Muscle of arm (tissue), 14 donors: ENCODE results near the gene TRPM7. TPM values are rescaled to one million over a fixed set of nuclear protein-coding genes. Genes with fewer than 3 reads are reported as not detected.
"Not testable (repeated sequence)": the region's sequence is repeated elsewhere in the genome, so short reads cannot be mapped to it uniquely, and the experiment has no call there.

Experiments used
- DNase-seq: peaks from one replicate; pipeline ENCODE4 v3.0.0-alpha.2; 2013
- long read RNA-seq, 11 donors: transcript quantifications; one replicate each; lab custom pipeline, GENCODE V29; 2026
- polyA plus RNA-seq, 12 donors: library from polyadenylated mRNA; unstranded; fragments of 120-200 nt; gene quantifications; one replicate each; pipeline ENCODE4 v1.2.1, GENCODE V29; 2013; ENCODE audit not compliant: insufficient read length in 12 of 12

Gene TRPM7
- polyA plus RNA-seq = 10 to 100 TPM in 11 of 12 donors, not detected in 1; 17.0 to 34.5 (median 23.1) TPM
- long read RNA-seq, donor 1 = 0 reads
- long read RNA-seq, donor 2 = 0 reads
- long read RNA-seq, donor 3 = 0 reads
- long read RNA-seq, donor 4, full-length matches to known transcripts = 1 of 1 reads
- long read RNA-seq, donor 4, partial matches to known transcripts = 0 of 1 reads
- long read RNA-seq, donor 4, other reads (novel, unspliced or antisense) = 0 of 1 reads
- long read RNA-seq, donor 5 = 0 reads
- long read RNA-seq, donor 6 = 0 reads
- long read RNA-seq, donor 7, full-length matches to known transcripts = 1 of 1 reads
- long read RNA-seq, donor 7, partial matches to known transcripts = 0 of 1 reads
- long read RNA-seq, donor 7, other reads (novel, unspliced or antisense) = 0 of 1 reads
- long read RNA-seq, donor 8 = 0 reads
- long read RNA-seq, donor 9 = 0 reads
- long read RNA-seq, donor 10 = 0 reads
- long read RNA-seq, donor 11 = 0 reads

DNA sequence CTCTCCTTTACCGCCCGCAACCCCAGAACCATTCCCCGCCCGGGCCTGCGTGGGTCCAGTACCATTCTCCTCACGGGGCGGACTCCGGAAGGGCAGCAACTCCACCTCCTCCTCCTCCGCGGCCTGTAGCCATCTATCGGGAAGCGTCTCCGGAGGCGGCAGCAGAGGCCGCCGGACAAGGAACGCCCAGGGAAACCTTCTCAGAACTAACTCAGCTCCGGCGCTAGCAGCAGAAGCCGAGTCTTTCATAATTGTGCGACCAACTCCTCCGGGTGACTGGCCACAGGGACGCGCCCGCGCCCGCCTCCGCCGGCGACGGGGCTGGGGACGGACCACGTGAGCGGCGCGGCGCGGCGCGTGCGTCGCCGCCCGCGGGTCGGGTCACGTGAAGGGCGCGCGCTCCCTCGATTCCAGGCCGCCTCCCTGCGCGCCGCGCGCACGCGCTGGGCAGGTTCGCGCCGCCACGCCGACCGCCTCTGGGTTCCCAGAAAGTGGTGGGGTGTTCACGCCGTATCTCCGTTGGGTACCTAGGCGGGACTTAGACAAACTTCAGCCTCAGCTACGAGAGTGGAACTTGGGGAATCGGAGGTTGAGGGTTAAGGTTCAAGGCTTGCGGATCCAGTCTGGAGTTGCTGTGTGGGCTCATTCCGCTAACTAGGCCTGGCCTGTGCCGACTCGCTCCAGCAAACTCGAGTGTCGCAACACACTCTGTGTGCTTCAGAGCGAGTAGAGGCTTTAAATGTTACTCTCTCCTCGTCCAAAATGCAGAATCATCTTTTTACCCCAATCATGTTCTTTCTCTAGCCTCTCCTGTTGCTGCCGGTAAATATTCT, at the start of gene TRPM7:
Gene TRPM7, minus strand, starts transcription at position 329 of the 833 bp plus-strand sequence. Its CDS starts 264 bp downstream, at position 65.
- DNase-seq = peak; percentile 89

DNA sequence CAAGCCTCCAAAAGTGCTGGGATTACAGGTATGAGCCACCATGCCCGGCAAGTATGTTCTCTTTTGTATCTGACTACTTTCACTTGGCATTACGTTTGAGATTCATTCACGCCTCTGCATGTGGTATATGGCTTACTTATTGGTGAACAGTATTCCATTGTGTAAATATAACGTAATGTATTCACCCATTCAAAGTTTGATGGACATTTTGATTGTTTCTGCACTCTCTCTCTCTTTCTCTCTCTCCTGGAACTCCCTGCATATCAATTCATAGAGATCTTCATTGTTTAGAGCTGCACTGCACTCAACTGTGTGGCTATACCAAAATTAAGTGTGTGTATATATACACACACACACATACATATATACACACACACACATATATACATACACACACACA, 48.6 kb upstream of the TRPM7 start:
- DNase-seq = no peak

DNA sequence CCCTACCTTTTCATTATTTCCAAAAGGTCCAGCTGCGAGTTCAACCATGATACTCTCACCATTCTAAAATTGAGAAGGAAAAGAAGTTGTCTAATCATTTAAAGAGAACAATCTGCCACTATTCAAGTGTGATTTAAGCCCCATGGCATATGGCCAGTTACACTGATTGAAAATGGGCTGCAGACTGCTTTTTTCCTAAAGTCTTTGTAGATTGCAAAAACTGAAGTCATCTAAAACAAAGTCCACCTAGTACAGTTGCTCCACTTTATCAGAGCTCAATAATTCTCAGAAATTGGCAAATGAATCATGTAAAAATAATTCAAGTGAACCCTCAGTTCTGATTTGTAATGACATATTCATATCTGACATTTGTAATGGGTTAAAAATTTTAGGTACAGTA, 39.7 kb upstream of the TRPM7 start:
- no peak for DNase-seq

DNA sequence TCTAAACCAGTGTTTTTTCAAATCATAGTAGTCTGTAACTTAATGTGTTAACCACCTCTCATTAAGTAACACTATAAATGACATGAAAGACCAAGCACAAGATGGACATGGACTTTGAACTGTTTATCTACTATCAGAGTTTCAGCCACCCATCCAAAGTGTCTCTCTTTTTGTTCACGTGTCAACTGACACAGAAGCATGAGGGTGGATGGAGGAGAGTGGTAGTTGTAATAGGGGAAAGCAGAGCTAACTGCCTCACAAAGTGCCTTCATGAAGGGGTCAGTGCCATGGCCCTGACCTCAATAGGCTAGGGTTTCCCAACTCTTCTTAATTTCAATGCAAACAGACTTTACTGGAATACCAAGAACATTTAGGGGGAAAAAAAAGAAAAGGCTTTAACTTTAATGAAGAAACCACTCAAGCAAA, 32.1 kb upstream of the TRPM7 start:
- no peak for DNase-seq

DNA sequence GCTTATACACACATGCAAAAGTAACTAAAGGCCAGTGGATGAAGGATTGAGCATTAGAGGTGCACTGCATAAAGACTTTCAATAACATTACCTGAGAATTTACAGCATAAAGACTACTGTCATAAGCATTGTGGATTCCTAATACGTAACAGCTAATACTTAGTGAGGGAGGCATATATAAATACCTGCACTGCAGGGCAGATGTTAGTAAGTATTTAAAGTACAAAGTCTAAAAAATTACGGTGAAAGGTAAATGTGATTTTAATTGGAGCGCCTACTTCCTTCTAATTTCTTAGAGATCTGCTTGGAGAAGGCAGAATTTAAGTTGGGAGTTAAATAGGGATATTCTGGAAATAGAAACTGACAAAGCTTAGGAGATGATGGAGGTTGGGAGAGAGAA, 25.4 kb upstream of the TRPM7 start:
- no peak for DNase-seq

DNA sequence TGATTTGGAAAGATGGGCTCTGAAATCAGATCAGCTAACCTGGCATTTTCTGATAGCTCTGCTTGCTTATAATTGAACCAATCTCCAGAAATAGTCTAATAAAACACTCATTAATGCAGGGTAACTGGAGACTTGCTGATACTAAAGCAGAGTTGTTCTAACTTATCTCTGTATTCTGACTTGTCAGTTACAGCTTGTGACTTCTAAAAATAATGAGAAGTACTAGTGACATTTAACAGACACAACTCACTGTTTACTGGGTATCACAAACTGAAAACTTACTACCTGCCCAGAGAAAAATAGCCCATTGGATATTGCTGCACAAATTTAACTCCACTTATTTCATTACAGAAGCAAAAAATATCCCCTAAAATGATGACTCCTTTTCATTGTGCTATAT, 24.0 kb upstream of the TRPM7 start:
- no peak for DNase-seq

DNA sequence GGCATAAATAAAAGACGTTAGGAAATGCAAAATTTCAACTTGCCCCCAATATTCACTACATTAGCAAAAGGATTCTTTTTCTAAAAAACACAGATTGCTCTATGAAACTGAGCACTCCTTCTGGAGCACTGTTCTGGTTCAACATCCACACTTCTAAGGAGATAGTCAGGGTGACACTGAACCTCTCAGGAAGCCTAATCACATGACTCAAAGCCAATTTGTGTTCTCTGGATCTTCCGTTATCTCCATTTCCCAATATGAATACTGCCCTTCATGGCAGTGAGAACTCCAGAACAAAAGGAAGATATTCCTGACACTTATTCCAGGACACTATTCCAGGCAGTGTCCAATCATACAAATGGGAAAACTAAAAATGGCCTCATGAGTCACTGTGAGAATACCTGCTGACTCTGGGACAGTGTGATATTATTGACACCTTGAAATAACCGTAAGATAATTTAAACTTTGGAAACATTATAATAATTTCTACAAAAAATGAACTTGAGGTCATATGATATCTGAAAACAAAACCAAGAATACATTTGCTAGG, 21.4 kb upstream of the TRPM7 start:
- DNase-seq = no peak

DNA sequence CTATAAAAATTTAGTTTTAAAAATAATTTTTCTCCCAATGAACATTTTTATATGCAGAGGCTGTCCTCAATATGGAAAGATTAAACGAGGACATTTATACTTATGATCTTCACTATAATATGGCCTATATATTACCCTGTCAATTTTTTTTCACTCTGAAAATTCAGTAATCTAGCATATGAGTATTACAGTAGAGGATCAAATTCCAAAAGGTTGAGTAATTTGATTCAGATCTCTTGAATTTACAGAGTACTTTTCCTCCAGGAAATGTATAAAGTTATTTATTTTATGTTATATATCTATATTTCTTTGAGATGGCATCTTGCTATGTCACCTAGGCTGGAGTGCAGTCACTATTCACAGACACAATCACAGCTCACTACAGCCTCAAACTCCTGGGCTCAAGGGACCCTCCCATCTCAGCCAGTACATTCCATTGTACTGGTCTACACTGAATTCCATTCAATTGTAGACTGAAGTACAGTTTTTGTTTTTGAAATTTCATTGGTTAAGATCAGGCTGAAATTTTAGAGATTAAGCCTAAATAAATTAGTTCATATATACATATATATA, 16.3 kb upstream of the TRPM7 start:
- DNase-seq = no peak

DNA sequence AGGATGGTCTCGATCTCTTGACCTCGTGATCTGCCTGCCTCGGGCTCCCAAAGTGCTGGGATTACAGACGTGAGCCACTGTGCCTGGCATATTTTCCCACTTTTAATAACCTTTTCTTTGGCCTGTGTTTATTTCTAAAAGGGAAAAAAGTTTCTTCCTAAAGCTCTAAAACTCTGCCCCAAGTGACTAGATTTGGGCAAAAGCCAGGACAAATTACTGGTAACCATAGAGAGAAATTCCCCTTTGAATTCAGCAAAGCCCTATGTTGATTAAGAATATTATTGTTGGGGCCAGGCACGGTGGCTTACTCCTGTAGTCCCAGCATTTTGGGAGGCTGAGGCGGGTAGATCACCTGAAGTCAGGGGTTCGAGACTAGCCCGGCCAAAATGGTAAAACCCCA, 11.5 kb upstream of the TRPM7 start:
- DNase-seq = no peak

DNA sequence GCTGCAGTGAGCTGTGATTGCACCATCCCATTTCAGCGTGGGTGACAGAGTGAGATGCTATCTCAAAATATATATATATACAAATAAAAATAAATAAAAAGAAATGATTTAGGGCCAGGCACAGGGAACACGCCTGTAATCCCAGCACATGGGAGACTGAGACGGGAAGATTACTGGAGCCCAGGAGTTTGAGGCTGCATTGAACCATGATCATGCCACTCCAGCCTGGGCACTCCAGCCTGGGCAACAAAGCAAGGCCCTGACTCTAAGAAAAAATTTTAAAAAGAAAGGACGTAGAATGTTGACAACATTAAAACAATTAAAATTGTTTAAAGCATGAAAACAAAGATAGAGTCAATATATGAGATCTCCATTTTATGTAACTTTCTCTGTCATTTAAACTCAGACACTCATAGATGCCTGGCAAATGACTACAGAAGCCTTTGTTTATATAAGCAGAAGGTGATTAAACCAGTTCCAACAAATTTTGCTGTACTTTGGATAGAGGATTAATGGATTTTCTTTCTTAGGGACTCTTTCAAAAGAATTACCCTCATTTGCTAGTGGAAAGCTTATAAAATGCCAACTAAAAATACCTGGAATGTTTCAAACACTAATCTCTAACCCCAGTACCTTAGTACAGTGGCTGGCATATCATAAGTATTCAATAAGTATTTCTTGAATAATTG, 10.7 kb upstream of the TRPM7 start:
- no peak for DNase-seq

DNA sequence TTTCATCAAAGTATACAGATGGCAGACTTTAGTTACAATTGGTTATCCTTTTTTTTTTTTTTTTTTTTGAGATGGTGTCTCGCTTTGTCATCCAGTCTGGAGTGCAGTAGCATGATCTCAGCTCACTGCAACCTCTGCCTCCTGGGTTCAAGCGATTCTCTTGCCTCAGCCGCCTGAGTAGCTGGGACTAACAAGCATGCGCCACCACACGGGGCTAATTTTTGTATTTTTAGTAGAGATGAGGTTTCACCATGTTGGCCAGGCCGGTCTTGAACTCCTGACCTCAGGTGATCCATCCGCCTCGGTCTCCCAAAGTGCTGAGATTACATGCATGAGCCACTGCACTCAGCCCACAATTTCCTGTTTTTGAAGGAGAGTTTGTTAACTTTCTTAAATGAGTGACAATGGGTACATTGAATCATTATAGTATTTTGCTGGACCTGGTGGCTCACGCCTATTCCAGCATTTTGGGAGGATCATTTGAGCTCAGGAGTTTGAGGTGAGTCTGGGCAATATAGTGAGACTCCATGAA, 8.1 kb upstream of the TRPM7 start:
- not testable (repeated sequence) for DNase-seq

DNA sequence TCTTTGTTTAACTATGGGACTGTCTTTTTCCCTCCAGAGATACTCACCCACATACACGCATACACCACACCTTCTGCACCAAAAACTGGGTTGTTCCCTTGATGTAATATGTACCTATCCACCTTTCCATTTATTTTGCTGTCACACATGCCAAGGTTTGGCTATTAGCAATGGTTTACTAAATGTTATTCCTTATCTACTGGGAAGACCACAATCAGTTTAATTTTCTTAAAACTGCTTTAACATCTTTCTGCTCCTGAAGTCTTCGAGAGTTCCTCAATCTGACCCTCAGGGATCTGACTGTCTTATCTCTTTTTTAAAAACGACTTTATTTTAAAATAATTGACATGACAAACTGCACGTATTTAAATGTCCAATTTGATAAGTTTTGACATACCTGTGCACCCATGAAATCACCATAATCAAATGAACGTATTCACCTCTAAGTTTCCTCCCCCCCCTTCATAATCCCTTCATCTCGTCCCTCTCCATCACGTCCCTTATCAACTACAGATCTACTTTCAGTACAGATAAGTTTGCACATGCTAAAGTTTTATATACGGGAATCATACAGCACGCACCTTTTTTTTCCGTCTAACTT, 805 bp upstream of the TRPM7 start:
- DNase-seq = peak; percentile 1

- DNase-seq = peak; percentile 42
Observed at GRCh38 chr15:50685976-50686468, 575 bp downstream of the TRPM7 start.

DNA sequence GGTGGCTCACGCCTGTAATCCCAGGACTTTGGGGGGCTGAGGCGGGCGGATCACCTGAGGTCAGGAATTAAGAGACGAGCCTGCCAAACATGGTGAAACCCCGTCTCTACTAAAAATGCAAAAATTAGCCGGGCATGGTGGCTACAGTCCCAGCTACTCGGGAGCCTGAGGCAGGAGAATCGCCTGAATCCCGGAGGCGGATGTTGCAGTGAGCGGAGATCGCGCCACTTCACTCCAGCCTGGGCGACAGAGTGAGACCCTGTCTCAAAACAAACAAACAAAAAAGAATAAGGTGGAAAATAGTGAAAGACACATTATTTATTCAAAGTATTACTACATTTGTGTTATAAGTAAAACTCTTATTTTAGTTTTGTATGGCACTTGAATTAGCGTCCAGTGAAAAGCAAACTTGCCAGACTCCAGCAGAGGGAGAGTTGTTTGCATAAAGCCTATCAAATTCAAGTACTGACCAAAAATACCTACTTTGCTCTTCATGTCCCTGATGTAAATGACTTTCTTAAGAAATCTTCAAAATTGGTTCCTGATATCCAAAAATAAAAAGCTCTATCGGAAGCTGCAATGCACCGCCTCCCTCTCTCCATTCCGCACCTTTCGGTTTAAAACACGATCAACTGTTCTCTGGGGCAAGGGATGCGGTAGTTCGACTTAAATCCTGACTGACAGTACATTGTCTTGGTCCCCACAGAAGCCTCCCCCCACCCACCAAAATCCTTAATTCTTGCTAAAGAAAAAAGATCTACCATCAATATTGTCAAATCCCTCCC, 1.2 kb downstream of the TRPM7 start:
- peak; percentile 13 for DNase-seq

DNA sequence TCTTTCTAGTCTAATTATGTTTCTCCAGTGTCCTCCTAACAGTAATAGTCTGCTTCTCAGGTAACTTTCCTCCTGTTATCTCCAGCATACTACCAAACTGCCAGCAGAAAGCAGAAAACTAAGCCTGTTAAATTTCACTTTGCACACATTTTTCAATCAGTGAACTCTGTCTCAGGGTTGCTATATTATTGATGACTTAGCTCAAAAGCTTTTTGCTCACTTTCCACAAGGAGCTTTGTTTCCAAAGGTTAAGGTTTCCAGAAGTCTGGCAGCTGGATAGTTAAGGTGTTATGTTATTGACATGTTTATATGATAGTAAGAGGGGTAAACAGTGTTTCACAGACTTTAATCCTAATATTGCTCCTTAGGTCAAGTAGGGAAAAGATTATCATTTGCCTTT, 5.1 kb downstream of the TRPM7 start:
- no peak for DNase-seq

- no peak for DNase-seq
Observed at GRCh38 chr15:50676799-50677483, 9.7 kb downstream of the TRPM7 start.

GRCh38 chr15:50675535-50676144, 11.0 kb downstream of the TRPM7 start:
- DNase-seq = peak; percentile 57

DNA sequence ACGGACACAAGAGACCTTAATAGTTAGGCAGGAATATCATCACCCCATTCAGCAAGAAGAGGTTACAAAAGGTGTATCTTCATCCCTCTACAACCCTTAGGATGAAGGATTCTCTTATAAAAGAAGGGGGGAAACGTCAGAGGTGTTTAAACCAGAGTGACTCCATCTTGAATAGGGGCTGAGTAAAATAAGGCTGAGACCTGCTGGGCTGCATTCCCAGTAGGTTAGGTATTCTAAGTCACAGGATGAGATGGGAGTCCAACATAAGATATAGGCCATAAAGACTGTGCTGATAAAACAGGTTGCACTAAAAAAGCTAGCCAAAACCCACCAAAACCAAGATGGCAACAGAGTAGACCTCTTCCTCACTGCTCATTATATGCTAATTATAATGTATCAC, 16.5 kb downstream of the TRPM7 start:
- no peak for DNase-seq

GRCh38 chr15:50669611-50670010, 17.0 kb downstream of the TRPM7 start:
- no peak for DNase-seq
